Epithelial cell of prostate (primary cell): ENCODE results near the gene SDR39U1.

Experiments used
- DNase-seq: peaks from one replicate; pipeline ENCODE4 v3.0.0-alpha.2; 2011; ENCODE audit warnings: low read depth, low spot score
- H3K27ac ChIP-seq: fragments of 450-650 bp; 2 replicates; pipeline ENCODE4 v1.5.1; 2017; ENCODE audit warnings: mild to moderate bottlenecking

Gene SDR39U1

DNA sequence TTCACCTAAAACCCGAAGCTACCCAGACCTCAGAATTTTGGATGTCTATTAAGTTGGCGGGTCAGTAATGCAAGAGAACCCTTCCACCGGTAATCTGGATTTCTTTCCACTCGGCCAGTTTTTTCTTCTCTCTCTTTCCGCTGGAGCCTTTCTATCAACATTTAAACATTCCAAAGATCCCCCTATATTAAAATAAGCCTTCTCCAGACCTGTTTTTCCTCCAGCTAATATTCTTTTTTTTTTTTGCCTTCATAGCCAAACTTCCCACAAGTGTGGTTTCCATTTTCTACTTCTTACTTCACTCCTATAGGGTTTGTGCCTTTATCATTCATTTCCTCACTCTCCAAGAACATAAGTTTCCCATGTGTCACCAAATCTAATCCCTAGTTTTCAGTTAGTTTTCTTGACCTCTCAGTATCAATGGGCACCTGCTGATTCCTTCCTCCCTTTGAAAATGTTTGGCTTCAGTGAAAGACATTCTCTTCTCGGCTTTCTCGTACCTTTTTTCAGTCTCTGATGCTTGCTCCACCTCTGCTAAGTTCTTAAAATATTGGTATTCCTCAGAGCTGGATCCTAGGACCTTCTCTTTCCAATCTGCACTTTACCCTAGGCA lies 583 bp upstream of the SDR39U1 start:
- H3K27ac ChIP-seq, result peak overlapping the region; percentile 98
- DNase-seq, result no peak

DNA sequence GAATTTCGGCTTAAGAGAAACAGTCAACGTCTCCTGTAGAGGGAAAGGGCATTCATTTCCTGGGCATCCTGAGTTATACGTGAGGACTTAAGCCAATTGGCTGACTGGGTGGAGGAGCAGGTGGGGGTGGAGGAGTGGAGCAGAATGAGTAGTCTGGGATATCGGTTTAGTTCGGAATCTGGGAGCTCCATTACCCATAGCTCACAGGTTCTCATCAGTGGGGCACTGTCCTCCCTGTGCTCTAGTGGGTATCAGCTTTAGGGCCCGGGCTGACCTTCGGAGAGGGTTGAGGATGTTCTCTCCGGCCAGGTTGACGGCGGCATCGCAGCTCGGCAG lies 704 bp downstream of the SDR39U1 start:
- DNase-seq, result no peak

DNA sequence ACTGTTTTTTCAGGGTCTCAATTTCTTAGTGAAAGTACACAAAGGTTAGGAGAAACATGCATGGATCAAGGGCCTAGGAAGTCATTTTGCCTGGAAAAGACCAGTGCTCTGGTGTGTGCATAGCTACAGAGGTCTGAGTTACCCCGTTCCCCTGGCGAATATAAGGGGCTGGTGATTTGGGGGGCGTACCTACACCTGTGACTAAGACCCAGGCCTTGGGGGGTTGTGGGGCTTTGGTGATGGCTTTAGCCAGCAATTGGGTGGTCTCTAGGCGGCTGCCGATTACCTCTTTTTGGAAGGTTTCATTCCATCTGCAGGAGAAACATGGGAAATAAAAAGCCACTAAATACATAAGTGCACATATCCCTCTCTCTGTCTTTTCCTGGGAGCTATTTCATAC lies 1.1 kb downstream of the SDR39U1 start:
- peak overlapping the region; percentile 98 for H3K27ac ChIP-seq
- no peak for DNase-seq

More for the DNA sequence above, 704 bp downstream of the SDR39U1 start:
- peak overlapping the region; percentile 98 for H3K27ac ChIP-seq

DNA sequence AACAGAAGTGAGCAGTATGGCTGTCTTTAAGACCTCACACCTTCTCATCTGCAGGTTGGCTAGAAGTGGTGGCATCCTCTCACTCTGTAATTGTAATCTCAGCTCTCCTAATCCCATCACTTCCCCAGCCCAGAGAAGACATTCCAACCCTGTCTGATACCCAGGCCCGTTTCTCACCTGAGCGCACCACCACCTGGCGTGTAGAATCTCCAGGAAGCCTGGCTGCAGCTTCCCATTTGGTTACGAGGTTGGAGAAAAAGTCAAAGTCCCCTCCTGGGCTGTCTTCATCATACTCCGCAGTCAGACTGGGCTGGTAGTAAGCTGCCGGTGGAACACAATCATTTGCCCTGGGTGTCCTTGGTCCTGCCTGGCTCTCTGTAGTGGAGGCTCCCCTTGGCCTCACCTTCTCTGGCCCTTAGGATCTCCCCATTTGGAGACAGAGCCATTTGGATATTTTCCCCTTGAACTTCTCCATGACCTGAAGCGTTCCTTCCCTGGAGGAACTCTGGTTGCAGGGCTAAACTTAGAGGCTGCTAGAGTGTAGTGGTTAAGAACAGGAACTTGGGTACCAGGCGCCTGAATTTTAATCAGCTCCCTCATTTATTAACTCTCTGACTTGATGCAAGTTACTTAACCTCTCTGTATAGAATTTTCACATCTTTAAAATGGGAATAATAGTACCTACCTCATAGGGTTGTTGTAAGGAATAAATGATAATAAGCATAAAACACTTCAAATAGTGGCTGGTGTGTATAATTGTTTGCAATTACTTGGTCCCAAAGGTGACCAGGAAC lies 1.8 kb downstream of the SDR39U1 start:
- no peak for DNase-seq
- H3K27ac ChIP-seq, result peak overlapping the region; percentile 98

DNA sequence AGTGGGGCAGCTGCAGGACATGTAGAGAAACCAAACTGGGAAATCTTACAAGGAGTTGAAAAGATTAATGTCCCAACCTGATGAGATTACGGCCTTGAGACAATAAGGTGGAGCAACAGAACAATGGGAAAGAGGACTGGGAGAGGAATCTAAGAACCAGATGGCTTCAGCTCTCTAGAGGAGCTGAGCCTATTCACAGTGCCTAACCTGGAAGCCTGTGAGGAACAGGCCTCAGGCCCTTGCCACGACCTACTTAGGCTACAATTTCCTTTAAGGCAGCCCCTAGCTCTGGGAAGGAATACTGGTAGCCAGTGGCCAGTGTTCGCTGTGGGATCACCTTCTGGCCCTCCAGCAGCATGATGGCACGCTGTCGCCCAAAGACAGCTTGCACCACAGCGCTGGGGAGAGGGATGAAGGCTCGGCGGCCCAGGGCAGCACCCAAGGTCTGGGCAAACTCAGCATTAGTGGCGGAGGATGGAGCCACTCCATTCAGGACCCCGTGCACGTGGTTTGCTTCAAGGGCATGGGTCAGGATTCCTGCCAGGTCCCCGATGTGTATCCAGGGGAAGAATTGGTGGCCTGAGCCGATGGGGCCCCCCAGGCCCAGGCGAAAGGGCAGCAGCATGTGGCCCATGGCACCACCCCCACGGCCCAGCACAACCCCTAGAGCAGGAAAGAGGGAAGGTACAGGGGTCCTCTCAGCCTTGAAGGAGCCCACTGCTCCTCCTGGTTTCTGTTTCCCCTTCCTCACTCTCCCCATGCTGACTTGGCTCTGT lies 2.6 kb downstream of the SDR39U1 start:
- H3K27ac ChIP-seq, result no peak overlapping the region
- no peak for DNase-seq

DNA sequence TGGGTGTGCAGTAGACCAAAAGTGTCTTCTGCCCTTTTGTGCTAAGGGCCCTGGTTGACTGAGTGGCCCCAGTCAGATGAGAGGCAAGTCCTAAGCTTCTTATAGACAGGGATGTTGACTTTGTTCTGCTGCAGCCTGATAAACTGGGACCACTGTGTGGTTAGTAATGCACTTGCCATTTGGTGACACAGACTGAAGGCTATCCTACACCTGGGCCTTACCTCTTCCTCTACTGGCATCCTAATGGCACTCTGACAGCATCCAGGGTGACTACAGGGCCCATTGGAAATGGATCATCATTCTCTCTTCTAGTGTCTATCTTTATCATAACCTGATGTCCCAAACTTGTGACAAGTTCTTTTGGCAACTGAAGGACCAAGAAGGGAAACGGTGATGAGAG lies 3.3 kb downstream of the SDR39U1 start:
- no peak for DNase-seq
- H3K27ac ChIP-seq, result no peak overlapping the region

DNA sequence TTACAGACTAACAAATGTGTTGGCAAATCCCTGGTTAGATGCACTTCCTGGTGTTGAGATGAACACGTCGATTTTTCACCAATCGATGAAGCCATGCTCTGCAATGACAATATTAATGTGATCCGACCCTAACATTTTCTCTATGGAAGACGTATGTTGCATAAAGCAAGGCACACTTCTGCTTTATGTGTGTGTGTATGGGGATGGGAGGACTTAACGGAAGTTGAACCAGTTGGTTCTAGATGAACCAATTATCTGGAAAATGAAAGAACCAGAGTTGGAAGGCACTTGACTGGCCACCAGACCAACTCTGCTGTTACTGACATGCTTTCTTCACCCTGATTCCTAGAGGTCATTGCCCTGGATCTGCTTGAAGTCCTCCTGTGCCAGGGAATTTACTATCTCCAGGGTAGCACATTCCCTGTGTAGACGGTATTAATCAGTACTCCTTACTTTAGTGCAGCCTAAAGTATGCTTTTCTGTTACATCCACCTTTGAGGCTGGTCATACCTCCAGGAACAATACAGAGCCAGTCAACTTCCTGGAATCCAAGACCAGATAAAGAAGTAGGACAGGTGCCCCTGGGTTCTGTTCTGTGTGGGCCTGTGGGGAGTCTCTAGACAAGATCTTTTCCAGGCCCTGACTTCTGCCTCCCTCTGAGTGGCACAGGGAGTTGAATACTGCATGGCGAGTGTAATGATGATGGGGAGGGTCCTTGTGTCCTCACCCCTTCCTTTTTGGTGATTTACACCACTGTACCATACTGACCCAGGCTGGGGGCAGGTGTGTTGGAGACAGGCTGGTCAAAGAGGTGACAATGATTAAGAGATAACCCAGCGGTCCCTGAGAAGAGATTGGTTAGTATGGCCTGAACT lies 4.1 kb downstream of the SDR39U1 start:
- no peak for DNase-seq
- no peak overlapping the region for H3K27ac ChIP-seq

DNA sequence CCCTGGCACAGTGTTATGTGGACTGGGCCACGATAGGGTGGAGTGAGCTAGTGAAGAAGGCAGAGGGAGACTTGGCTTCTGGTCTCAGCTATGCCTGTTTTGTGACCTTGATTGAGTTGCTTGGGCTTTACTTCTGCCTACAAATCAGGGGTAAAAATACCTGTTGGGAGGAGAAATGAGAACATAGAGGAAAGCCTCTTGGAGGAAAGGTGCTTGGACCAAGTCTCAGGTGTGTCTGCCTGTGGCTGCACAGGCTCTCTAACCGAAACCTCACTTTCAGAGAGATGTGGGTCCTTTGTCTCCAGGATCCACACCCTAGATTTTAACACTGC lies 4.9 kb downstream of the SDR39U1 start:
- H3K27ac ChIP-seq, result no peak overlapping the region

DNA sequence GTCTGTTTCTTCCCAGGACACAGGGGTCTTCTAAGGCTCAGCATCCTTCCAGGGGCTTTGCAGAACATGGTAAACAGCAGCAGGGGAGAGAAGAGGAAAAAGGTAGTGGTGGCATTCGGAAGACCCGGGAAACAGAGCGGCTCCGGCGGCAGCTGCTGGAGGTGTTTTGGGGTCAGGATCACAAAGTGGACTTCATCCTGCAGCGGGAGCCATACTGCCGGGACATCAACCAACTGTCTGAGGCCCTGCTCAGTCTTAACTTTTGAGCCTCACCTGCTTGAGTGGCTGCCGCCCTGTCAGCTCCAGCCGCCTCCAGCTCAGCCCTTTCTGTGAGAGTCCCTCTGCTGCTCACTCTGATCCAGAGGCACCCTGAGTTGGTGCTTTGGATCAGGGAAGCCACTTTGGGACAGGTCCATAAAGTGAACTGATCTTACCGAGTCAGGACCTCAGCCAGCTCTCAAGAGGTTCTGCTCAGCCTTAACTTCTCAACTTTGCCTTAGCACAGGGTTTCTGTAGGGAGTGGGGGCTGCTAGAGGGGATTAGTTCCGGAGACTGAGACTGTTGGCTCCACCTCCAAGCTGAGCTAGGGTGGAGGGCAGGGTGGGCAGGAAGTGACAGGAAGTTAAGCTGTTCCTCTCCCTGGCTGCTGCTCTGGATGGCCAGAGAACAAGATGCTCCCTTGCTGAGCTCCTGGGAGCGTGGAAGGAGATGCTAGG lies 5.4 kb downstream of the SDR39U1 start:
- DNase-seq, result no peak
- no peak overlapping the region for H3K27ac ChIP-seq

More for the DNA sequence above, 4.9 kb downstream of the SDR39U1 start:
- no peak for DNase-seq

DNA sequence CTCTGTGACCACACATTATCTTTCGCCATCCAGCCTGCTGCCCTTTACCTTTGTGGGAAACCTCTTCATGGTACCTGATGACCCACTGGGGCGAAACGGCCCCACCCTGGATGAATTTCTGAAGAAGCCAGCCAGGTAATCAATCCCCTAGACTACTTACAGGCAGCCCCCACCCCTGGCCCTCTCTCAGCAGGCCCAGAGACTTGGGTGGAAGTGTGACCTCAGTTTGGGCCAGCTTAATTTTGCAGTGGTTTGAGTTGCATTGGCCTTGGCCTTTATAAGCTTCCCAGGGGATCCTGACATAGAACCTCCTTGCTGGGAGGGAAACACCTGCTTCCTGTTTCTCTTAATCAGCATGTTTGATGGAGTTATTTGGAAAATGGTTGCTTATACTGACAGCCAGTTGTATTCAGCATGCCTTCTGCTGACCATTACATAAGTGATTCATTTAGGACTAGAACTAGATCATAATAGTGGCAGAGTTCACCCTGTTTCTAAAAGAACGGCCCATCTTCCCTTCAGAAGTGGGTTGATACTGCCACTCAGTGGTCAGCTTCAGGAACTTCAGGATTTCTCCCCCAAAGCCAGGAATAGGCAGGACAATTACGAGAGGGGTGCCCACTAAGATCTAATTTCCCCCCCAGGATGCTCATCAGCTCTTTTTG lies 6.1 kb downstream of the SDR39U1 start:
- no peak for DNase-seq
- no peak overlapping the region for H3K27ac ChIP-seq

DNA sequence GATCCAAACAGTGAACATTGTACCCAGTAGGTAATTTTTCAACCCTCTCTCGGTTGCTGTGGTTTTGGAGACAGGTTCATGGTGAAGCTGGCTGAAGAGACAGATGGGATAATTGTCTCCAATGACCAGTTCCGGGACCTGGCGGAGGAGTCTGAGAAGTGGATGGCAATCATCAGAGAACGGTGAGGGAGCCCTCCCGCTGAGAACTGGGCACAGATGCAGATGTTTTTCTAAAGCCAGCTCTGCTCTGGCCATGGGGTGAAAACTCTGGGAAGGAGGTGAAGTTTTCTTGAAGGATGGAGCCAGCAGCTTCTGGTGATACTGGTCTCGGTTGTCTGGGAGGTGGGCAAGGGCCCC lies 6.6 kb downstream of the SDR39U1 start:
- DNase-seq, result no peak
- H3K27ac ChIP-seq, result no peak overlapping the region

DNA sequence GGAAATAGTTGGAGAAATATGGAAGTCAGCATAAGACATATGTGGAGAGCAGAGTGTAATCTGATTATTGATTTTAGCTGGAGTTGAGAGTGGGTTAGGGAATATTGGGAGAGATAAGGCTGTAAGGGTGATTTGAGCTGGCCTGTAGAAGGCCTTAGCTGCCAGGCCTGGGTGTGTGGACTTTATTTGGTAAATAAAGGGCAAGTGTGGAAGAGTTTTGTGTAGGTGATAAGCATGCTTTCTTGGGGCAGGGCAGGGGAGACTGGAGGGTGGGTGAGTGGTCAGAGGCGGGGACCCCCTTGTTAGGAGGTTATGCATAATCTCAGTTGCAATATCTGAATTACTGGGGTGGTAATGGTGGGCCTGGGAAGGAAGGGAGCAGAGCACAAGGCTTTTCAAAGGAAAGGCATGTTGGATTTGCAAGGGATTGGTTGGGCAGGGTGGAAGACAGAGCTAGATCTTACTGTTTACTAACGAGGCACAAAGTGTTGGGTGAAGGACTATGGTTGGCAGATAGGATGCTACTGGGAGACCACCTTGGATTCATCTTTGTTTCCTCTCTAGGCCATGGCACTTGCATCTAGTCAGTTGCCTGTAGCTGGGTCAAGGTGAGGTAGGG lies 7.3 kb downstream of the SDR39U1 start:
- no peak overlapping the region for H3K27ac ChIP-seq
- no peak for DNase-seq

DNA sequence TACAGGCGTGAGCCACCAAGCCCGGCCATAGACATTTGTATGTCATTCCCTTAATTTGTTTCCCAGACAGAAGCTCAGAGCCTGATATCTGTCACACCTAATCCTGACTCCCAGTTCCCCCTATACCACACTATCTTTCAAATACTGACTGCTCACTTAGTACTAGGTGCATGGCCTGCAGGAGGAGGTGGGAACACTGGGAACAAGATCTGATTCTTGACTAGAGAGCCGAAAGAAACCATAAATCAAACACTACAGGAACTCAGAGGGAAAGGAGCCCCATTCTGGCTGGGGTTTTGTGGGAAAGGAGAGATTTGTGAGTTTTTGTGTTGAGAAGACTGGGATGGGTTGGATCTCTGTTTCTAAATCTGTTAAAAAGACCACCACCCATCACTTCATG lies 7.9 kb downstream of the SDR39U1 start:
- no peak overlapping the region for H3K27ac ChIP-seq

DNA sequence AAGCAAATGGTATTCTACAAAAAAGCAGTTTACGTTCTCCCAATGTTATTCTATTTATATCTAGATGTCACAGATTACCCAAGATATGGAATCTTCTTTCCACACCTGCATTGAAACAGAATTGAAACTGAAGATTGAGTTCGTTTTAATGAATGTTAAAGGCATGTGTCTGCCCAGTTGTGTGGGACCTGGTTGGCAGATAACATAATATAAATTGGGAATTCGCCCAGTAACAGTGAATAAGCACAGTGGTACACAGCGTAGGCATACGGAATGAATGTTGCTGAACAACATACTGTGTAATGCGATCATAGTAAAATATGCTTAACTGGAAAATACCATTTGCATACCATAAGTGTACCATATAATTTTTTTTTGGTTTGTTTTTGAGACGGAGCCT lies 8.5 kb downstream of the SDR39U1 start:
- DNase-seq, result no peak
- H3K27ac ChIP-seq, result no peak overlapping the region

More for the DNA sequence above, 7.9 kb downstream of the SDR39U1 start:
- DNase-seq, result no peak

DNA sequence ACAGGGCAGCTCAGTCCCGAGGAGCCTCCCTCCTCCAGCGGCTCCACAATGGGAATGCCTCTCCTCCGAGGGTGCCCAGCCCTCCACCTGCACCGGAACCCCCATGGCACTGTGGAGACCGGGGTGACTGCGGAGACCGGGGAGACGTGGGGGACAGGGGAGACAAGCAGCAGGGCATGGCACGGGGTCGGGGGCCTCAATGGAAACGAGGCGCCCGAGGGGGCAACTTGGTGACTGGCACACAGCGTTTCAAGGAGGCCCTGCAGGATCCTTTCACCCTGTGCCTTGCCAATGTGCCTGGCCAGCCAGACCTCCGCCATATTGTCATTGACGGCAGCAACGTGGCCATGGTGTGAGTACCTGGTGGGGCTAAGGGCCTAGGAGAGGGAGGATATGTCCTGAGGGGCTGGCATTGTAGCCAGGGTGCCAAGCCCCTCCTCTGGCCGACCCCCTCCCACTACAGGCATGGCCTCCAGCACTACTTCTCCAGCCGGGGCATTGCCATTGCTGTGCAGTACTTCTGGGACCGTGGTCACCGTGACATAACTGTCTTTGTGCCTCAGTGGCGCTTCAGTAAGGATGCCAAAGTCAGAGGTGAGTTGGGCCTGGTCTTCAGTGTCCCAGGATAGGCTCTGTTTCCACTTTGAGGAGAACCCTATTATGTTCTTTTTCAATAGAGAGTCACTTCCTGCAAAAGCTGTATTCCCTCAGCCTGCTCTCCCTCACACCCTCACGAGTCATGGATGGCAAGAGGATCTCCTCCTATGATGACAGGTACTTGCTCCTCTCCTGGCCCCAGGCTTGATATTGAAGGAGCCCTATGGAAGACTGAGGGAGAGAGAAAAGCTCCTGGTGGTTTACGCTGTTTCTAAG lies 10.1 kb downstream of the SDR39U1 start:
- peak overlapping the region; percentile 96 for H3K27ac ChIP-seq
- no peak for DNase-seq

DNA sequence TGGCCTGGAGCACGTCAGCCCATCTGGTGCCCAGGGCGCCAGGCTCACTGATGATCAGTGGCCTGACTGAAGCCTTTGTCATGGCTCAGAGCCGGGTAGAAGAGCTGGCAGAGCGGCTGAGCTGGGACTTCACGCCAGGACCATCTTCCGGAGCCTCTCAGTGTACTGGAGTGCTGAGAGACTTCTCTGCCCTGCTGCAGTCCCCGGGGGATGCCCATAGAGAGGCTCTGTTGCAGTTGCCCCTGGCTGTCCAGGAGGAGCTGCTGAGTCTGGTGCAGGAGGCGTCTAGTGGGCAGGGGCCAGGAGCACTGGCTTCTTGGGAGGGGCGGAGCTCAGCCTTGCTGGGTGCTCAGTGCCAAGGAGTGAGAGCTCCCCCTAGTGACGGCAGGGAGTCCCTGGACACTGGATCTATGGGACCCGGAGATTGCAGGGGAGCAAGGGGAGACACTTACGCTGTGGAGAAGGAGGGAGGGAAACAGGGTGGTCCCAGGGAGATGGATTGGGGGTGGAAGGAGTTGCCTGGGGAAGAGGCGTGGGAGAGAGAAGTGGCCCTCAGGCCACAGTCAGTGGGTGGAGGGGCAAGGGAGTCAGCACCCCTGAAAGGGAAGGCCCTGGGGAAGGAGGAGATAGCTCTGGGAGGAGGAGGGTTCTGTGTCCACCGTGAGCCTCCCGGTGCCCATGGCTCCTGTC lies 10.9 kb downstream of the SDR39U1 start:
- DNase-seq, result peak; percentile 76
- H3K27ac ChIP-seq, result peak overlapping the region; percentile 96
